ENCODE measurements around the gene KRTAP9-2. TPM values are rescaled to one million over a fixed set of nuclear protein-coding genes. Genes with fewer than 3 reads are reported as not detected.
"Not testable (repeated sequence)": the region's sequence is repeated elsewhere in the genome, so short reads cannot be mapped to it uniquely, and the experiment has no call there.

The KRTAP9-2 gene
- total and polyA plus RNA-seq, 2 donors (not counting 3 experiments of a cell fraction or from before 2014, with no cell fraction given) = not detected

DNA sequence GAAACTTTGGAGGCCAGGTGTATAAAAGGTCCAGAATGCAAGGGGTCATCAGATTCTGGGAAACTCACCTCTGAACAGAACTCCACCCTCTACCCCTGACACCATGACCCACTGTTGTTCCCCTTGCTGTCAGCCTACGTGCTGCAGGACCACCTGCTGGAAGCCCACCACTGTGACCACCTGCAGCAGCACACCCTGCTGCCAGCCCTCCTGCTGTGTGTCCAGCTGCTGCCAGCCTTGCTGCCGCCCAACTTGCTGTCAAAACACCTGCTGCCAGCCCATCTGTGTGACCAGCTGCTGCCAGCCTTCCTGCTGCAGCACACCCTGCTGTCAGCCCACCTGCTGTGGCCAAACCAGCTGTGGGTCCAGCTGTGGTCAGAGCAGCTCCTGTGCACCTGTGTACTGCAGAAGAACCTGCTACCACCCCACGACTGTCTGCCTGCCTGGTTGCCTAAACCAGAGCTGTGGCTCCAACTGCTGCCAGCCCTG, 11.5 kb downstream of the KRTAP9-2 start, which contains the start of gene KRTAP9-8:
Gene KRTAP9-8, plus strand, starts transcription at position 51 of the 489 bp plus-strand sequence. Its CDS starts 53 bp downstream, at position 104.
- H3K9me1 ChIP-seq (replicated peaks; ENCODE audit: control insufficient read depth, extremely low read depth, insufficient read depth, low read length); dilution Hi-C loops (cut with MboI; ENCODE audit: extremely low pct_ligation_motif_present, low sequenced_read_pairs); H3K36me3 ChIP-seq (ENCODE audit: control insufficient read depth in 2 of 2, extremely low read depth in 1 of 2, insufficient read depth in 2 of 2, low read length in 2 of 2); intact Hi-C loops (cut with micrococcal nuclease); CTCF ChIA-PET; H3K4me1 ChIP-seq (ENCODE audit: control insufficient read depth, extremely low read depth, insufficient read depth, low read length); H3K9me3 ChIP-seq (replicated peaks; ENCODE audit: control insufficient read depth, insufficient read depth, low read length); H3K27me3 ChIP-seq (ENCODE audit: control insufficient read depth in 2 of 2, insufficient read depth in 2 of 2, low read length in 2 of 2); BruUV-seq (replicated peaks); H2AFZ ChIP-seq (ENCODE audit: low read depth, low read length); DNase-seq (ENCODE audit: low read depth, low spot score); H3K4me3 ChIP-seq (replicated peaks in 1 of 3; ENCODE audit: insufficient read depth in 1 of 3, low read depth in 1 of 3, low read length in 3 of 3); H3K79me2 ChIP-seq (ENCODE audit: control insufficient read depth, insufficient read depth, low read length); H3K27ac ChIP-seq (ENCODE audit: insufficient read depth, low read depth, low read length); H3K4me2 ChIP-seq (ENCODE audit: insufficient read depth, low read length); H3K9ac ChIP-seq (replicated peaks; ENCODE audit: extremely low read depth, insufficient read depth, low read length); FAIRE-seq; POLR2A ChIA-PET; H4K20me1 ChIP-seq (replicated peaks; ENCODE audit: control insufficient read depth, extremely low read depth, insufficient read depth, low read length): not testable (repeated sequence)

DNA sequence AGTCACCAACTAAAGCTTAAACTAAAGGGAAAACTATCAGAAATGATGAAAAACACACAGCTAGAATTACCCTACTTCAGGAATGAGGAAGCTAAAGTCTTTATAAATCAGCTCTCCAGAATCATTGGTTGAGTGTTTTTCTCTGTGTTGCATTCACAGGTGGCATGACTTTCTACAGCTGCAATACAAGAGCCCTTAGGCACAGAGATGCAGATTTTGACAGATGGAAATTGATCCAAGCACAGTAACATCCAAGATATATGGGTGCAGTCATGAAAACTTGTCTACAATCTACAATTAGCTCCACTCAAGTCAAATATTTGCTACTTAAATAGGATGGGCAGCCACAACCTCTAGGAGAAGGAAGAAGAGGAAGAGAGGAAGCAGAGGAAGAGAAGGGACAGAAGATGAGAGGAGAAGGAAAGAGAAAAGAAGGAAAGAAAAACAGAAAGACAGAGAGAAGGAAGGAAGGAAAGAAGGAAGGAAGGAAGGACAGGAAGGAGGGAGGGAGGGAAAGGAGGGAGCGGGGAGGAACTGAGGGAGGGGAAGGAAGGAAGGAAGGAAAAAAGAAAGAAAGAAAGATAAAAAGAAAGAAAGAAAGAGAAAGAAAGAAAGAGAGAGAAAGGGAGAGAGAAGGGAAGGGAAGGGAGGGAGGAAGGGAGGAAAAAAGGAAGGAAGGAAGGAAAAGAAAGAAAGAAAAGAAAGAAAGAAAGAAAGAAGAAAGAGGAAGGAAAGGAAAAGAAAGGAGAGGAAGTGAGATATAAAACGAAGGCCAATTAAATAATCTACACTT, 20.7 kb downstream of the KRTAP9-2 start:
- H3K79me2 ChIP-seq (ENCODE audit: control insufficient read depth, insufficient read depth, low read length); H3K36me3 ChIP-seq (ENCODE audit: control insufficient read depth in 2 of 2, extremely low read depth in 1 of 2, insufficient read depth in 2 of 2, low read length in 2 of 2); POLR2A ChIA-PET; H4K20me1 ChIP-seq (replicated peaks; ENCODE audit: control insufficient read depth, extremely low read depth, insufficient read depth, low read length); BruUV-seq (replicated peaks); H3K9ac ChIP-seq (replicated peaks; ENCODE audit: extremely low read depth, insufficient read depth, low read length); H3K4me2 ChIP-seq (ENCODE audit: insufficient read depth, low read length); H2AFZ ChIP-seq (ENCODE audit: low read depth, low read length); intact Hi-C loops (cut with micrococcal nuclease); H3K9me1 ChIP-seq (replicated peaks; ENCODE audit: control insufficient read depth, extremely low read depth, insufficient read depth, low read length); H3K4me3 ChIP-seq (replicated peaks in 1 of 3; ENCODE audit: insufficient read depth in 1 of 3, low read depth in 1 of 3, low read length in 3 of 3); dilution Hi-C loops (cut with MboI; ENCODE audit: extremely low pct_ligation_motif_present, low sequenced_read_pairs); FAIRE-seq; H3K27me3 ChIP-seq (ENCODE audit: control insufficient read depth in 2 of 2, insufficient read depth in 2 of 2, low read length in 2 of 2); H3K9me3 ChIP-seq (replicated peaks; ENCODE audit: control insufficient read depth, insufficient read depth, low read length); H3K4me1 ChIP-seq (ENCODE audit: control insufficient read depth, extremely low read depth, insufficient read depth, low read length); H3K27ac ChIP-seq (ENCODE audit: insufficient read depth, low read depth, low read length); CTCF ChIA-PET; DNase-seq (ENCODE audit: low read depth, low spot score): not testable (repeated sequence)

DNA sequence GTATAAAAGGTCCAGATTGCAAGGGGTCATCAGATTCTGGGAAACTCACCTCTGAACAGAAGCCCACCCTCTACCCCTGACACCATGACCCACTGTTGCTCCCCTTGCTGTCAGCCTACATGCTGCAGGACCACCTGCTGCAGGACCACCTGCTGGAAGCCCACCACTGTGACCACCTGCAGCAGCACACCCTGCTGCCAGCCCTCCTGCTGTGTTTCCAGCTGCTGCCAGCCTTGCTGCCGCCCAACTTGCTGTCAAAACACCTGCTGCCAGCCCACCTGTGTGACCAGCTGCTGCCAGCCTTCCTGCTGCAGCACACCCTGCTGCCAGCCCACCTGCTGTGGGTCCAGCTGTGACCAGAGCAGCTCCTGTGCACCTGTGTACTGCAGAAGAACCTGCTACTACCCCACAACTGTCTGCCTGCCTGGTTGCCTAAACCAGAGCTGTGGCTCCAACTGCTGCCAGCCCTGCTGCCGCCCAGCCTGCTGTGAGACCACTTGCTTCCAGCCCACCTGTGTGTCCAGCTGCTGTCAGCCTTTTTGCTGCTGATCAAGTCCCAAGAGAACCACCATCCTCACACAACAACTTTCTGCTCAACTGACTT, 23.3 kb downstream of the KRTAP9-2 start, which contains the start of gene KRTAP9-4:
Gene KRTAP9-4, plus strand, starts transcription at position 51 of the 604 bp plus-strand sequence. Its CDS starts 34 bp downstream, at position 85.
- H3K9me1 ChIP-seq (replicated peaks; ENCODE audit: control insufficient read depth, extremely low read depth, insufficient read depth, low read length); FAIRE-seq; H3K9me3 ChIP-seq (replicated peaks; ENCODE audit: control insufficient read depth, insufficient read depth, low read length); H2AFZ ChIP-seq (ENCODE audit: low read depth, low read length); CTCF ChIA-PET; BruUV-seq (replicated peaks); dilution Hi-C loops (cut with MboI; ENCODE audit: extremely low pct_ligation_motif_present, low sequenced_read_pairs); H3K9ac ChIP-seq (replicated peaks; ENCODE audit: extremely low read depth, insufficient read depth, low read length); H3K79me2 ChIP-seq (ENCODE audit: control insufficient read depth, insufficient read depth, low read length); H4K20me1 ChIP-seq (replicated peaks; ENCODE audit: control insufficient read depth, extremely low read depth, insufficient read depth, low read length); H3K4me1 ChIP-seq (ENCODE audit: control insufficient read depth, extremely low read depth, insufficient read depth, low read length); DNase-seq (ENCODE audit: low read depth, low spot score); H3K27ac ChIP-seq (ENCODE audit: insufficient read depth, low read depth, low read length); H3K4me2 ChIP-seq (ENCODE audit: insufficient read depth, low read length); POLR2A ChIA-PET; H3K36me3 ChIP-seq (ENCODE audit: control insufficient read depth in 2 of 2, extremely low read depth in 1 of 2, insufficient read depth in 2 of 2, low read length in 2 of 2); H3K4me3 ChIP-seq (replicated peaks in 1 of 3; ENCODE audit: insufficient read depth in 1 of 3, low read depth in 1 of 3, low read length in 3 of 3); H3K27me3 ChIP-seq (ENCODE audit: control insufficient read depth in 2 of 2, insufficient read depth in 2 of 2, low read length in 2 of 2); intact Hi-C loops (cut with micrococcal nuclease): not testable (repeated sequence)
